Panc1 (cell line): ENCODE data around the gene KCNJ5. TPM values are rescaled to one million over a fixed set of nuclear protein-coding genes. Genes with fewer than 3 reads are reported as not detected.

Experiments
- ATAC-seq: fragments of 200-7000 bp; cut with Tn5 transposase; 2 replicates; pipeline ENCODE4 v1.9.1; 2020; ENCODE audit warnings: mild to moderate bottlenecking, moderate library complexity
- BruUV-seq: library from RNA; stranded (reverse); fragments of 400-500 nt; replicated peaks from 2 replicates; lab custom pipeline; 2021; lab: Mats Ljungman, UMichigan
- CTCF ChIA-PET: fragments of 300-600 bp; sonication (Branson Sonifier 250); formaldehyde crosslinking; loops from one replicate; lab custom pipeline; 2022; ENCODE audit warnings: antibody characterized with exemption; lab: Charles Lee
- POLR2A ChIA-PET: fragments of 300-600 bp; sonication (Branson Sonifier 250); formaldehyde crosslinking; loops from one replicate; lab custom pipeline; 2022; ENCODE audit warnings: antibody characterized with exemption; lab: Charles Lee
- DNase-seq: peaks from one replicate; pipeline ENCODE4 v3.0.0-alpha.2; 2010; ENCODE audit warnings: low read depth, low spot score
- H3K27ac ChIP-seq: 2 replicates; pipeline ENCODE4 v1.5.1; 2011; ENCODE audit warnings: mild to moderate bottlenecking, low read length, inconsistent platforms
- H3K27me3 ChIP-seq: fragments of 200-500 bp; sonication (Bioruptor generic); 2 replicates; pipeline ENCODE4 v1.6.0; 2014; ENCODE audit warnings: low read length, inconsistent platforms; ENCODE audit not compliant: control insufficient read depth, insufficient read depth
- H3K36me3 ChIP-seq: fragments of 200-500 bp; sonication (Bioruptor generic); 2 replicates; pipeline ENCODE4 v1.5.1; 2014; ENCODE audit warnings: inconsistent platforms, mild to moderate bottlenecking, low read length, moderate library complexity; ENCODE audit not compliant: control insufficient read depth, insufficient read depth
- H3K4me1 ChIP-seq: 2 replicates; pipeline ENCODE4 v1.5.1; 2011; ENCODE audit warnings: inconsistent platforms, mild to moderate bottlenecking, low read length, moderate library complexity; ENCODE audit not compliant: control insufficient read depth, insufficient read depth
- H3K4me3 ChIP-seq, 2 experiments: 2 replicates each; pipeline ENCODE4 v1.5.1; 2011 to 2012; ENCODE audit warnings: low read depth in 2 of 2, low read length in 2 of 2, mild to moderate bottlenecking in 2 of 2, inconsistent platforms in 1 of 2, moderate library complexity in 1 of 2
- H3K9me3 ChIP-seq: fragments of 200-500 bp; sonication (Bioruptor generic); 2 replicates; pipeline ENCODE4 v1.5.1; 2014; ENCODE audit warnings: low read depth, mild to moderate bottlenecking, inconsistent platforms, low read length, moderate library complexity; ENCODE audit not compliant: control insufficient read depth, insufficient read depth
- CTCF ChIP-seq: fragments of 450-650 bp; IDR thresholded peaks from 2 replicates; pipeline ENCODE4 v1.5.1; 2017; ENCODE audit warnings: mild to moderate bottlenecking
- POLR2AphosphoS5 ChIP-seq: IDR thresholded peaks from 2 replicates; pipeline ENCODE4 v1.6.1; 2012; ENCODE audit warnings: mild to moderate bottlenecking, low read depth, low read length, moderate library complexity
- SIN3A ChIP-seq: IDR thresholded peaks from 2 replicates; pipeline ENCODE4 v1.6.1; 2012; ENCODE audit warnings: low read depth, mild to moderate bottlenecking, low read length, moderate library complexity, borderline replicate concordance; ENCODE audit not compliant: insufficient read depth
- TCF7L2 ChIP-seq: IDR thresholded peaks from 2 replicates; pipeline ENCODE4 v1.6.1; 2011; ENCODE audit warnings: mild to moderate bottlenecking, low read depth, low read length, inconsistent platforms
- in situ Hi-C: cut with HindIII; loops from 2 replicates; pipeline ENCODE4 v1.10.0; 2016; ENCODE audit warnings: low sequenced_read_pairs, low pct_unique_long_range_greater_than_20kb
- intact Hi-C: fragments of 100-400 bp; cut with micrococcal nuclease; formaldehyde crosslinking; loops from one replicate; pipeline ENCODE4 v1.10.0; 2022; ENCODE audit not compliant: unreplicated experiment
- total RNA-seq: library from RNA; stranded (reverse); gene quantifications from one replicate; pipeline ENCODE4 v1.2.1, GENCODE V29; 2021; ENCODE audit not compliant: unreplicated experiment
- TF ChIP-seq, protein P1 (sequence below), 2 experiments: IDR thresholded peaks; 2 replicates each; pipeline ENCODE4 v1.6.1; 2011 to 2012; ENCODE audit warnings: low read depth in 2 of 2, control low read depth in 1 of 2, low read length in 1 of 2, mild to moderate bottlenecking in 1 of 2, moderate library complexity in 1 of 2; ENCODE audit not compliant: insufficient read depth in 1 of 2

The KCNJ5 gene
- total RNA-seq, 1 experiment from 2014 or later, result 0.28 TPM

DNA sequence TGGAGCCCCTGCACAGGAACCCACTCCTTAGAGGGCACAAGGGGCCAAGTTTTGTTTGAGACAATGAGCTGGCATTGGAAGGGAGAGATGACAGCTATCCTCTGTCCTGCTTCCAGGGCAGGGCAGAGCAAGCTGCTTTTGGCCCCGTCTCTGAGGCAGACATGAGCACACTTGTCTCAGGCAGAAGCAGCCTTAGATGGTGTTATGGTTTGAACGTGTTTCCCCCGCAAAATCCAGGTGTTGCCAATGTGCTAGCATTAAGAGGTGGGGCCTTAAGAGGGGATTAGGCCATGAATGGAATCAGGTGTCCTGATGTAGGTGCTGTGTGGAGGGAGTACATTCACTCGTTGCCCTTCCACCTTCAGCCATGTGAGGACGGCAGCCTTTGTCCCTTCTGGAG lies 49.0 kb downstream of the KCNJ5 start:
- no TSS peak for BruUV-seq
- Histone ChIP-seq H3K27me3 (no peaks in the 10 kb centered on the region), H3K9me3 (no peaks in the 10 kb centered on the region), H3K27ac (no peak overlapping the region), H3K4me1 (no peaks in the 10 kb centered on the region), H3K36me3 (no peaks in the 10 kb centered on the region), H3K4me3 (no peak overlapping the region)
- in situ Hi-C loops (no loop called here), intact Hi-C loops (no loop called here)
- ChIA-PET POLR2A (no interaction called here), CTCF (no interaction called here)
- DNase-seq (no peak), ATAC-seq (no peak)
- no peak for TF ChIP-seq TCF7L2
- TF ChIP-seq POLR2AphosphoS5, result no peak
- no peak for TF ChIP-seq SIN3A
- TF ChIP-seq, protein P1, sequence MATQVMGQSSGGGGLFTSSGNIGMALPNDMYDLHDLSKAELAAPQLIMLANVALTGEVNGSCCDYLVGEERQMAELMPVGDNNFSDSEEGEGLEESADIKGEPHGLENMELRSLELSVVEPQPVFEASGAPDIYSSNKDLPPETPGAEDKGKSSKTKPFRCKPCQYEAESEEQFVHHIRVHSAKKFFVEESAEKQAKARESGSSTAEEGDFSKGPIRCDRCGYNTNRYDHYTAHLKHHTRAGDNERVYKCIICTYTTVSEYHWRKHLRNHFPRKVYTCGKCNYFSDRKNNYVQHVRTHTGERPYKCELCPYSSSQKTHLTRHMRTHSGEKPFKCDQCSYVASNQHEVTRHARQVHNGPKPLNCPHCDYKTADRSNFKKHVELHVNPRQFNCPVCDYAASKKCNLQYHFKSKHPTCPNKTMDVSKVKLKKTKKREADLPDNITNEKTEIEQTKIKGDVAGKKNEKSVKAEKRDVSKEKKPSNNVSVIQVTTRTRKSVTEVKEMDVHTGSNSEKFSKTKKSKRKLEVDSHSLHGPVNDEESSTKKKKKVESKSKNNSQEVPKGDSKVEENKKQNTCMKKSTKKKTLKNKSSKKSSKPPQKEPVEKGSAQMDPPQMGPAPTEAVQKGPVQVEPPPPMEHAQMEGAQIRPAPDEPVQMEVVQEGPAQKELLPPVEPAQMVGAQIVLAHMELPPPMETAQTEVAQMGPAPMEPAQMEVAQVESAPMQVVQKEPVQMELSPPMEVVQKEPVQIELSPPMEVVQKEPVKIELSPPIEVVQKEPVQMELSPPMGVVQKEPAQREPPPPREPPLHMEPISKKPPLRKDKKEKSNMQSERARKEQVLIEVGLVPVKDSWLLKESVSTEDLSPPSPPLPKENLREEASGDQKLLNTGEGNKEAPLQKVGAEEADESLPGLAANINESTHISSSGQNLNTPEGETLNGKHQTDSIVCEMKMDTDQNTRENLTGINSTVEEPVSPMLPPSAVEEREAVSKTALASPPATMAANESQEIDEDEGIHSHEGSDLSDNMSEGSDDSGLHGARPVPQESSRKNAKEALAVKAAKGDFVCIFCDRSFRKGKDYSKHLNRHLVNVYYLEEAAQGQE (IDR thresholded peaks at IDR 0.05; ENCODE audit: insufficient read depth in 1 of 2, low read depth in 2 of 2, low read length in 1 of 2), result no peak
- TF ChIP-seq CTCF, result no peak

DNA sequence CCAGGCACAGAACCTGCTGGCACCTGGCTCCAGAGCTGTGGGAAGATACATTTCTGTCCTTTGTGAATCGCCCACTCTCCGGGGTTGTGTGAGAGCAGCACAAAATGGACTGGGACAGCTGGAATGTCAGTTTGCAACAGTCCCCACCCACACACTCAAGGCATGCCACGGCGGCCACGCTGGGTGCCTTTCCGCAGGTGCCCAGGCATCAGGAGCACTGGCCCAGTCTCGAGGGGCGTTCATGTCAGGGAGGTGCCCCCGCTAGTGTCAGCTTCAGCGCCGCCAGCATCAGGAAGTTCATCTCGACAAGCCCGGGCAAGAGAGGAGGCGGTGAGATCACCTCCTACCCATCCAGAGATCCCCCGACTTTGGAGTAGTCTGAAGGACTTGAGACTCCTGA lies 49.4 kb downstream of the KCNJ5 start:
- CTCF ChIA-PET, result no interaction called here
- ATAC-seq, result no peak
- H3K4me3 ChIP-seq, result no peak overlapping the region

More for the DNA sequence above, 49.4 kb downstream of the KCNJ5 start:
- Histone ChIP-seq H3K36me3 (no peaks in the 10 kb centered on the region), H3K27ac (no peak overlapping the region), H3K27me3 (no peaks in the 10 kb centered on the region), H3K9me3 (no peaks in the 10 kb centered on the region), H3K4me1 (no peaks in the 10 kb centered on the region)
- DNase-seq, result no peak
- in situ Hi-C loops, result no loop called here
- POLR2A ChIA-PET, result no interaction called here
- no peak for TF ChIP-seq CTCF
- TF ChIP-seq, protein P1 (IDR thresholded peaks at IDR 0.05; ENCODE audit: insufficient read depth in 1 of 2, low read depth in 2 of 2, low read length in 1 of 2), result no peak
- TF ChIP-seq SIN3A, result no peak
- TF ChIP-seq TCF7L2, result no peak
- TF ChIP-seq POLR2AphosphoS5, result no peak
- intact Hi-C loops, result no loop called here
- no TSS peak for BruUV-seq
